DOHH2 (cell line): Measurements from ENCODE around the gene SLC10A4.

Experiments used
- CTCF ChIP-seq: fragments of 200-600 bp; sonication (generic); IDR thresholded peaks from one replicate; pipeline ENCODE4 v1.5.1; 2014; ENCODE audit warnings: antibody characterized with exemption, mild to moderate bottlenecking, low read depth, low read length; ENCODE audit not compliant: poor library complexity, severe bottlenecking
- EZH2phosphoT487 ChIP-seq: fragments of 200-600 bp; sonication (generic); IDR thresholded peaks from 2 replicates; pipeline ENCODE4 v1.6.1; 2017; ENCODE audit warnings: borderline replicate concordance, mild to moderate bottlenecking, antibody characterized with exemption, low read length, moderate library complexity, mixed read lengths

GRCh38 chr4:48499551-48500066 is 16.5 kb downstream of the SLC10A4 start:
- TF ChIP-seq CTCF (no peak), EZH2phosphoT487 (no peak)
